GM12801 (cell line): ENCODE results near the gene PRKCA.

Source experiments
- CTCF ChIP-seq: IDR thresholded peaks from one replicate; pipeline ENCODE4 v1.5.1; 2011; ENCODE audit warnings: control low read depth; ENCODE audit not compliant: insufficient read length; ENCODE audit errors: extremely low read depth

PRKCA gene

GRCh38 chr17:66446419-66446818 is 144.0 kb downstream of the PRKCA start:
- no peak for TF ChIP-seq CTCF

- no peak for TF ChIP-seq CTCF
These were observed 144.7 kb downstream of the PRKCA start for GRCh38 chr17:66447159-66447558.

GRCh38 chr17:66448026-66448639 is 145.7 kb downstream of the PRKCA start:
- TF ChIP-seq CTCF = no peak

GRCh38 chr17:66449418-66449977 is 147.1 kb downstream of the PRKCA start:
- TF ChIP-seq CTCF = no peak

- no peak for TF ChIP-seq CTCF
These were observed 147.8 kb downstream of the PRKCA start for GRCh38 chr17:66450008-66450851.

- TF ChIP-seq CTCF = no peak
These were observed 148.4 kb downstream of the PRKCA start for GRCh38 chr17:66450852-66451158.

GRCh38 chr17:66451188-66452149 is 149.1 kb downstream of the PRKCA start:
- no peak for TF ChIP-seq CTCF
